Dermis microvascular lymphatic vessel endothelial cell (primary cell): Measurements from ENCODE around the gene PTP4A1. TPM values are rescaled to one million over a fixed set of nuclear protein-coding genes. Genes with fewer than 3 reads are reported as not detected.
"Not testable (repeated sequence)": the region's sequence is repeated elsewhere in the genome, so short reads cannot be mapped to it uniquely, and the experiment has no call there.

ENCODE experiments used
- DNase-seq, 2 donors: peaks; one replicate each; pipeline versions ENCODE4 v3.0.0 to v3.0.0-alpha.2; 2010; ENCODE audit warnings: low read depth in 2 of 2
- total RNA-seq: library from RNA; depleted of rRNA; stranded (reverse); fragments of >200 nt; gene quantifications from 2 replicates; pipeline ENCODE4 v1.2.1, GENCODE V29; 2014

PTP4A1 gene
- 23.1 and 31.7 TPM in 2 replicates for total RNA-seq

DNA sequence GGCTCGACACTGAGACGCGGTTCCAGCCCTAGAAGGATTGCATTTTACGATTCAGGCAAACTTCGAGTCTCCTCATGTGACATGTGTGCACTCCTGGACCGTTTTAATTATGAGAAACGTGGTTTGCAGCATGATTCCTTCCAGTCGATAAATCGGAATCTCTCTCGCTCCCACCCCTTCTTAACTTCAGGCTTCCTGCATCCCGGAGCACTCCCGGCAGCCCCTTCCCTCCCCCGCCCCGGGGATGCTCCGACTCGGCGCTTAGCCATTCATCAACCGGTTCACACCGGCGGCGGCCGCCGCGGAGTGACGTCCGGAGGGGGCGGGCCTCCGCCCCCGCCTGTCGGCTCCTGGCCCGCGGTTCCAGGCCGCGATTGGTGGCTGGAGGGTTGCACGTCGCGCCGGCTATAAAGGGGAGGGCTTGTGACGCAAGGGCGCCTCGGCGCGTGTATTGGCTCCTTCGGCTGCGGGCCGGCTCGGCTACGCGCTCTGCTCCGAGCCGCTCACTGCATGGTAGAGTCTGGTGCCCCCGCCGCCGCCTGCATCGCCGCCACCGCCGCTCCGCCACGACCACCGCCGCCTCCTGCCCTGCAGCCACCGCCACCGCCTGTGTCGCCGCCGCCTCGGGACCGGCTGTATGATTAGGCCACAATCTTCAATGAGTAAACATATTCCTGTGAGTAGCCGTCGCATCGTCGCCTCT, at the start of gene PTP4A1, which contains the start of gene LOC128125822:
TSS of gene PTP4A1 (plus strand) at position 437 of the 703 bp plus-strand sequence. CDS start 4,401 bp downstream, outside the sequence.
TSS of gene LOC128125822 (plus strand) at position 437 of the 703 bp plus-strand sequence.
- peak; percentile 93 to 98 for DNase-seq

DNA sequence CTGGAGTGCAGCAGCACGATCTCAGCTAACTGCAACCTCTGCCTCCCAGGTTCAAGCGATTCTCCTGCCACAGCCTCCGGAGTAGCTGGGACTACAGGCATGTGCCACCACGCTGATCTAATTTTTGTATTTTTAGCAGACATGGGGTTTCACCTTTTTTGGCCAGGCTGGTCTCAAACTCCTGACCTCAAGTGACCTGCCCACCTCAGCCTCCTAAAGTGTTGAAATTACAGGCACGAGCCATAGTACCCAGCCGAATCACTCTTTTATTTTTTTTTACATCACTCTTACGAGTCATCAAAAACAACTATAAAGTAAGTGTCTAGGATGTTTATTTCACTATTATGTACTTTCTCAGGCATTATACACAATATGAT, 49.4 kb upstream of the PTP4A1 start:
- not testable (repeated sequence) for DNase-seq

- no peak for DNase-seq
Observed at GRCh38 chr6:63523630-63524029, 48.6 kb upstream of the PTP4A1 start.

- no peak for DNase-seq
Observed at GRCh38 chr6:63525186-63525878, 46.9 kb upstream of the PTP4A1 start.

DNA sequence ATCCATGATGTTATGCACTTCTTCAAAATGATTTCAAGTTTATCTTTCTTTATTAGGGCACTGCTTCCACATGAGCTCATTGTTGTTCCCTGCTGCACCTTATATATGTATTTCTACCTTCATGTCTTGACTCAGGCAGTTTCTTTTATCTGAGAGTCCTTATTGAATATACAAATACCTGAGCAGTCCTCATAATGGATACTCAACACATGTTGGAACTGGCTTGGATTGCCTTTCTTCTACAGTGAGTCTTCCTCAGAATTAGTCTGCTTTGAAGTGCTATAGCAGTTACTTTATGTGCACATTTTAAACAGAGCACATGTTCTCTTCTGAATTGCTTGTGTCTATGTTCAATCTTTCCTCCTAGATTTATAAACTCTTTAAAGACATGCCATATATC, 45.3 kb upstream of the PTP4A1 start:
- no peak for DNase-seq

DNA sequence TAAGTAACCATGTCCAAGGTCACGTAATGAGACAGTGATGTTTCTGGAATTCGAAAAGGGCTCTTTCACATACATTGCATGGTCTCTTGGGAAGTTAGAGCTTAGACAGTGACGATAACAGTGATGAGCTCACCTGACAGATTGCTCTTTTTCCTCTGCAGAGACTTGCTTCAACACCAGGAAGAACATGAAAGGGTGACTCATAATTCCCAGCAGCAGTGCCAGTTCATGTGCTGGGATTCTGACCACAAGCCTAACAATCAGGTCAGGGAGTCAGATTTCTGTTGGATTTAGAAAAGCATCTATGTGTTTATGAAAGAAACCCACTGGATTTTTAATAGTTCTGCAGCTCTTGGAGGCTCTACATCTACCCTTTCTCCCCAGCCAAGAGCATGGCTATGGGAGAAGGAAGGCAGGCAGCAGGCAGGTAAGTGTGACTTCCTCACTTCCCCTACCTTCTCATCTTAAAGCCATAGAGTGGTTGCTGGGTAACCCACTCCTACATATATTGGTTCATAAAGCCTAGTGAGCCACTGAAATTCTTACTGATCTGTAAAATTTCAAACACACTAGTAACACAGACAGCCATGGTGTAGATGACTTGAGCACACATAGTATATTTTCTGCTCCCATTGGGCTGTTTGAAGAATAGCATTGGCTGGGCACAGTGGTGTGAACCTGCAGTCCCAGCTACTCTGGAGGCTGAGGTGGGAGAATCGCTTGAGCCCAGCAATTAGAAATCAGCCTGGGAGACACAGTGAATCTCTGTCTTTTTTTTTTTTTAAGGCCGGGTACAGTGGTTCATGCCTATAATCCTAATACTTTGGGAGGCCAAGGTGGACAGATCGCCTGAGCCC, 44.4 kb upstream of the PTP4A1 start:
- peak; percentile 85 to 98 for DNase-seq

DNA sequence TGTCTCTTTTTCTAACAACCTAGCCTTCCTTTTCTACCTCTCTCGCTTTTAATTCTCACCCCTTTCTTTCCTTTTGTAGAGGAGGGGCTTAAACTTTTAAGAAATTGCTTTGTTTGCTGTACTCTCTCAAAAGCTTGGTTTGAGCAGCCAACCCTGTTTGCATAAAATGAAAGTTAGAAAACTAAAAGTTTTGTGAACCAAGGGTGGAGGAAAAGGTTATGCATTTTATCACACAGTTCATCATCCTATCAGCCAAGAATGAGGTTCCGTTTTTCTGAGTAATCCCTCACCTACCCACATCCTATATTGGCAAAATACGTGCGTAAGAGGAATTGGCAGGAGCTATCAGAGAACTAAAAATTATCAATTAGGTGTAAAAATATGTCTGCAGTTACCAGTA, 42.8 kb upstream of the PTP4A1 start:
- DNase-seq = no peak

DNA sequence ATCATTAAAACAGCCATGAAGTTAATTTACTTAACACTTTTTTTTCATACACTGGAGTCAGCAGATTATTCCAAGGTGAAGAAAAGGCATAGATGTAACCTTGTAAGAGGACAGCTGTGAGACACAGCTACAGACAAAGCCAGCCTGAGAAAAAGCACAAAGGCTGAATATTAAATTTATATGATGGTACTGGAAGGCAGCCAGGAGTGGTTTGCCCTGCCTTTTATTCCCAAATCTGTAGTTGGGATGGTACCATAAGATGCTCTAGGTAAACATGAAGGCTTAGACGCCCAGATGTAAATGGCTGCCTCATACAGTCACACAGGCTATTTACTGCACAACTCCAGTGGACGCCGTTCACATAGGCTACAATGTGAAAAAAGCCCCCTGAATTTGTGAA, 42.1 kb upstream of the PTP4A1 start:
- no peak for DNase-seq

DNA sequence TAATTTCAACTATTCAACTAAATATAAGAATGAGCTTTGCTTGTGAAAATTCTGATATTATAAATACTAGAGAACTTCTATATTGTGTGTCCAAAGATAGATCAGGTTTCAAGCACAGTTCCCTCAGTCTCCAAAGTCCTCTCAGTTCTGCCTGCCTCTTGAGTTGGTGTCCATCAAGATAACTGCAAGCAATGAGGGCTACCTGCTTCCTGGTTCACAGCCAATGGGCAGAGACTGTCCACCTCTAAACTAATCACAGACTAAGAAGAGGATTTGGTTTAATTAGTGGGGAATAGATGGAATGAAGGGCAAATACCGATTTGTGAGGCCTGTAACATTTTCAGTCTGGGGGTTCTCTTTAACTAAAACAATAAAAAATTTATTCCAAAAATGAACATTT, 41.3 kb upstream of the PTP4A1 start:
- no peak for DNase-seq

DNA sequence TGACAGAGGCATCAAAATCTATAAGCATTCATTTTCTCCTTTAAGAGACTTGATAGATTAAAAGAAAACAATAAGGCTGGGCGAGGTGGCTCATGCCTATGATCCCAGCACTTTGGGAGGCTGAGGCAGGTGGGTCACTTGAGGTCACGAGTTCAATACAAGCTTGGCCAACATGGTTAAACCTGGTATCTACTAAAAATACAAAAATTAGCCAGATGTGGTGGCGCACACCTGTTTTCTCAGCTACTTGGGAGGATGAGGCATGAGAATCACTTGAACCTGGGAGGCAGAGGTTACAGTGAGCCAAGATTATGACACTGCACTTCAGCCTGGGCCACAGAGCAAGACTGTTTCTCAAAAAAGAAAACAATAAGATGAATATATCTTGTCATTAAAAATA, 39.3 kb upstream of the PTP4A1 start:
- DNase-seq = no peak

DNA sequence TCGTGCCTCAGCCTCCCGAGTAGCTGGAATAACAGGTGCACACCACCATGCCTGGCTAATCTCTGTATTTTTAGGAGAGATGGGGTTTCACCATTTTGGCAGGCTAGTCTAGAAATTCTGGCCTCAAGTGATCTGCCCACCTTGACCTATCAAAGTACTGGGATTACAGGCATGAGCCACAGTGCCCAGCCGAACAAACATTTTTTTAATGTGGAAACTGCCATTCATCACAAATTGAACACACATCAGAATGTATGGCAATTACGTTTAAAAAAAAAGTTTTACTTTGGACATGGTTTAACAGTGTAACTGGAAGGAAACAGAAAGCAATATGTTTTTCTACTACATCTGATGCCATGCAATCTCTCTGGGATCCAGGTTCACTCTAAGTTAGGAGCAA, 38.3 kb upstream of the PTP4A1 start:
- no peak for DNase-seq

DNA sequence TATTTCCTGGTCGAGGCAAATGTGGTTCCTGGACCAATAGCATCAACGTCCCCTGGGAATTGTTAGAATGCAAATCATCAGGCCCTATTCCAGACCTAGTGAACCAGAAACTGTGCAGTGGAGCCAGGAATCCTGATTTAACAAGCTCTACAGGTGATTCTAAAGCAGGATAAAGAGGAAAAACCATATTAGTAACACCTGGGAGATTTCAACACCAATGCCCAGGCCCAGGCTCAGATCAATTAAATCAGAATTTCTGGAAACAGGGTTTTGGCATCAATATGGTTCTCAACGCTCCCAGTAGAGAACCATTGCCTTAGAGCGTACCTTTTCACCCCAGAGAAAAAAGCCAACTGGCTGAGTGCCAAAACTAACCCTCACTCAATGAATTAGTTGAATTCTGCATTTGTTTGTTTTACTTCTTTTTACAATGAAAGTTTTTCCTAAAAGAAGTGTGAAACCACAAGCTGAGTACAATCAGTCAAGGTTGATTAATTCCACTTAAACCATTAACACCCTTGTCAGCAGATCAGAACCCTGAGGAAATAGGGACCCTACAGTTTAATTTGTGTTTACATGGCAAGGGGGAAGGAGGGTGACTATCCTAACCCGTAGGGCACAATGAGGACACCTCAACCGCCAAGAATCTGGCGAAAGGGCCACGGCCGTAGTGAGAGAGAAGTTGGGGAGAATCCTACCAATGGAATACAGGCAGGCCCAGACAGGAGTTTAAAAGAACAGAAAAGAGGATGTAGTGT, 34.9 kb upstream of the PTP4A1 start:
- peak in 1 of 2 donors; percentile 4 for DNase-seq

- DNase-seq = no peak
Observed at GRCh38 chr6:63537959-63538300, 34.4 kb upstream of the PTP4A1 start.

- no peak for DNase-seq
Observed at GRCh38 chr6:63538550-63538949, 33.7 kb upstream of the PTP4A1 start.

- no peak for DNase-seq
Observed at GRCh38 chr6:63543001-63543400, 29.3 kb upstream of the PTP4A1 start.

DNA sequence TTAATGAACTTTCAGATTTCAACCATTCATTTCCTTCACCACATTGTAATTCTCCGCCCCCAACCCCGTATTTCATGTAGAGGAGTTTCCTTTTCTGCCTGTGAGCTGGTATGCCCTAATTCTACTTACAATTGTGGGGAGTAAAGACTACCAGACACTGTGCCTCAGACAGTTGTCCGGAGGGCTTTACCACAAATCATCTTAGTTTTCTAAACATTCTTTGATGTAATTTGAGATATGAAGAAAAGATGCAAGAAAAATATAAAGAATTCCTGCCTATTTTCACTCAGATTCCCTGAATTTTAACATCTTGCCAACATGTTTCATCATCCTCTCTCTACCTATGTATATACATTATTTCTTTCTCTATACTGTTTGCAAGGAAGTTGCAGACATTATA, 28.3 kb upstream of the PTP4A1 start:
- DNase-seq = no peak

- no peak for DNase-seq
Observed at GRCh38 chr6:63546236-63546635, 26.0 kb upstream of the PTP4A1 start.

DNA sequence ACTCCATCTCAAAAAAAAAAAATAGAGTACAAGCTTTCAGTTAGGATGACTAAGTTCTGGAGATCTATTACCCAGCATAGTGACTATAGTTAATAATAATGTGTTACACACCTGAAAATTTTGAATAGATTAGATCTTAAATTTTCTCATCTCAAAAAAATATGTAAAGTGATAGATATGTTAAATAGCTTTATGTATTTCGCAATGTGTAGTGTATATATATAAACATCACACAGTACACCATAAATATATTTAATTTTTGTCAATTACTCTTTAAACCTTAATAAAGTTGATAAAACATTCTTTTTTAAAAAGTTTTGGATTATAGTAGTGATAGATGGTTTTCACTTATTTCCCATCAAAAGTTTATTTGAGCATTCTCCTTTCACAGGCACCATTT, 25.6 kb upstream of the PTP4A1 start:
- no peak for DNase-seq

GRCh38 chr6:63549076-63549475, 23.2 kb upstream of the PTP4A1 start:
- DNase-seq = no peak

DNA sequence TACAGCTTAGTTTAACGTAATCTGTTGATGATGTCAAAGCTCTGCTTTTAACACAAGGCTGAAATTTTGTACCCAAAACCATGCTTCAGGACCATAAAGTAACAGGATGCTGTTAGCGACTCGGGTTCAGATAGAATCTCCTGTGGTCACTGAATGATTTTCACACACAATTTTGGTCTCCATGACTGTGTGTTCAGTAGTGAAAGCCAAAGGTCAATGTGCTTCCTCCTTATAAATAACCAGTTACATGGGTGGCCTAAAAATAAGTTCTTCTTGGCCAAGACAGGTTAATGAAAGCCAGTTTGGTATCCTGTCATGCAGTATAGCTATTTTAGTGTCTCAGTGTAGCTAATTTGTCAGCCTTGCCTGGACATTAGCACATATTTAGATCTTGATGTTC, 19.1 kb upstream of the PTP4A1 start:
- no peak for DNase-seq

DNA sequence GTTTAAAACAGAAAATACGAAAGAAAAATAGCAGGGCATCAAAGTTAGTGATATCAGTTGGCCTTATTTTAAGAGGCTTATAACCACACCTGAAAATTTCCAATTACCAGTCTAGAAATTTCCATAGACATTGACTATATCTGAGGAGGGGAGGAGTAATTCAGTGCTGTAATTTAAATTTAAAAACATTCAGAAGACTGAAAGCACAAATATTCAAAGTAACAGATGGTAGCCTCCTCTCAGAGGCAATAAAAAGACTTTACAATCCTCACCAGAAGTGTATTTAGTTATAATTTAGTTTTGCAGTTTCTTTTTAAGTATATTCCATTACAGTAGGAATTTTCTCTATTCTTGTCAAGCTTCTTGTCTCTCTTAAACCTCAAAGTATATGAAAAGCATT, 18.4 kb upstream of the PTP4A1 start:
- no peak for DNase-seq

DNA sequence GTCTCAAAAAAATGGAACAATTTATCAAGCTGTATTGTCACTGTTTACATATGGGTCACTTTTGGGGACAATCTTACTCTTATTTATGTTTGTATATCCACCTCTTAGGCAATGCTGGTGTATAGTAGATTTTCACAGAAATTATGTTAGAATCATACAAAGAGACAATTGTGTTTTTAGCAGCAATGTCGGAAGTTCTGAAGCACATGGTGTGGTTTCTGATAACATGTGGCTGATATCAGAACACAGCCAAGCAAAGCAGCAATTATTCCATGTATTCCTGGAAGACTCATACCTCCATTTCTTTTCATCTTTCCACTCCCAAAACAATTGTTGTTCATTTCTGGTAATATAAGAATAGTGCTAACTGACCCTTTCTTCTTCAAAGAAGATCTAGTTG, 17.5 kb upstream of the PTP4A1 start:
- DNase-seq = no peak
